Smooth muscle cell of the brain vasculature (primary cell): ENCODE data around the gene PNMA6F.
"Not testable (repeated sequence)": the region's sequence is repeated elsewhere in the genome, so short reads cannot be mapped to it uniquely, and the experiment has no call there.

Experiments
- DNase-seq: peaks from one replicate; pipeline ENCODE4 v3.0.0-alpha.2; 2012; ENCODE audit warnings: low read depth, low spot score

Gene PNMA6F

GRCh38 chrX:153302796-153303195 lies 18.8 kb downstream of the PNMA6F start:
- DNase-seq: no peak

- DNase-seq: no peak
Observed at GRCh38 chrX:153301746-153302145, 19.8 kb downstream of the PNMA6F start.

DNA sequence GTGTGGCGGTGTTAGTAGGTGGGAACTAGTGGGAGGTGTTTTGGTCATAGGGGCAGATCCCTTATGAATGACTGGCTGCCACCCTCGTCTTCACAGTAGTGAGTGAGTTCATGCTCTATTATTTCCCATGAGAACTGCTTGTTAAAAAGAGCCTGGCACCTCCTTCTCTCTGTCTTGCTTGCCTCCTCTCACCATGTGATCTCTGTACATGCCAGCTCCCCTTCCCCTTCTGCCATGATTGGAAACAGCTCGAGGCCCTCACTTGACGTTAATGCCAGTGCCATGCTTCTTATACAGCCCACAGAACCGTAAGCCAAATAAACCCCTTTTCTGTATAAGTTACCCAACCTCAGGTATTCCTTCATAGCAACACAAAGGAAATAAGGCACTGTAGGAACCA lies 21.7 kb downstream of the PNMA6F start:
- DNase-seq: no peak

GRCh38 chrX:153297376-153297775 lies 24.2 kb downstream of the PNMA6F start:
- DNase-seq: no peak

DNA sequence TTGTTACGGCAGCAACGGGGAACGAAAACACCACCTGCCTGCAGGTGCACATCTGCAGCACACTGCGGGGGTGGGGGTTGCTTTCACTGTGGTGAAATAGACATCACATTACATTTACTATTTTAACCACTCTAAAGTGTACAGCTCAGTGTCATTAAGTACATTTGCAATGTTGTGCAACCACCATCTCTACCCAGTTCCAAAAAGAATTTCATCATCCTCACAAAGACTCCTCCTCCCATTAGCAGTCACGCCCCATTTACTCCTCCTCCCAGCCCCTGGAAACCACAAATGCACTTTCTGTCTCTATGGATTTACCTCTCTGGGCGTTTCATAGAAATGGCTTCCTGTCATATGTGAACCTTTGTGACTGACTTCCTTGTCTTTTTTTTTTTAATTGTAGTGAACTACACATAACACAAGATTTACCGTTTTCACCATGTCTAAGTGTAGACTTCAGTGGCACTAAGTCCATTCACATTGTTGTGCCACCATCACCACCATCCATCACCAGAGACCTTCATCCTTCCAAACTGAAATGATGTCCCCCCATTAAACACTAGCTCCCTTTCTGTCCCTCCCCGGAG lies 28.0 kb downstream of the PNMA6F start:
- DNase-seq: not testable (repeated sequence)

DNA sequence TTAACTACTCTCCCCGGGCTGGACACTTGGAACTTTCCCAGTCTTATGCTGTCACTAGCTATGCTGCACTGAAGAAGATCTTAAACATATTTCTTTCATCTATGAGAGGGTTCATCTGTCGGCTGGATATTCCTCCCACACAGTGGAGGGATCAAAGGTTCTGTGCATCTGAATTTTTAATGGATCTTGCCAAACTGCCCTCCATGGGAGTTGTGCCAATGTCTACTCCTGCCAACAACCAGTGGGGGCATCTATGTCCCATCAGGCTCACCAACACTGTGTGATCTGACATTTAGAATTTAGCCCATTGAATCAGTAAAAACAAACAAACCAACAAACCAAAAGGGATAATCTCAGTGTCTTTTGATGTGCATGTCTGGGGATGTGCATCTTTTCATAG lies 32.8 kb downstream of the PNMA6F start:
- DNase-seq: not testable (repeated sequence)

- DNase-seq: not testable (repeated sequence)
Observed at GRCh38 chrX:153285678-153286077, 35.9 kb downstream of the PNMA6F start.

GRCh38 chrX:153283982-153284381 lies 37.6 kb downstream of the PNMA6F start:
- not testable (repeated sequence) for DNase-seq

GRCh38 chrX:153281784-153282183 lies 39.8 kb downstream of the PNMA6F start:
- DNase-seq: not testable (repeated sequence)

DNA sequence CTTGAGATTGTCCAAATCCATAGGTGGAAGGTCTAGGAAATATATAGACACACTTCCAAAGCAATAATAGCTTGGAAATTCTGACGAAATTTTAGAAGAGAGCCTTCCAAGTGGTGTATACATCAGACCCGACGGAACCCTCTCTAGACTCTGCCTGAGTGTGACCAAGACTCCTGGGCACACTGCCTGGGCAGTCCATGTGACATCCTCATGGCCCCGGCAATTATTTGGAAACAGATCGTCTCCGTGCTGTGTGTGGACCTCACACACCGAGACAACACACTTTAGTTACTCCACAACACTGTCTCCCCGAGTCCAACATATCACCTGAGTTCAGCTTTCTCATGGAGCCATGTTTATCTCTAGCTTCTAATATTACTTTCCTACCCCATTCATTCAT lies 42.3 kb downstream of the PNMA6F start:
- not testable (repeated sequence) for DNase-seq

DNA sequence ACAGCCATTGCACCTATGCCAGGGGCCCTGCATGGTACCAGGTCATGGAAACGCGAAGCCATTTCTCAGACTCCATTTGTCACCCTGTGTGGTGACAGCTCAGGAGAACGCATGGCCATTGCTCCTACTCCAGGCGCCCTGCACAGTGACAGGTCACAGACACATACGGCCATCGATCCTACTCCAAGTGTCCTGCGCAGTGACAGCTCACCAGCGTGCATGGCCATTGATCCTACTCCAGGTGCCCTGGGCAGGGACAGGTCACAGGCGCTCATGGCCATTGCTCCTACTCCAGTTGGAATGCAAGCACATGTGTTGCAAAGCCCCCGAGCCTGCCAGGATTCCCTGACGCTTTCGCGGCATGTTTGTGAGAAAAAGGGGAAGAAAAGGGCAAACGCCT lies 45.5 kb downstream of the PNMA6F start:
- not testable (repeated sequence) for DNase-seq

GRCh38 chrX:153275418-153275817 lies 46.1 kb downstream of the PNMA6F start:
- not testable (repeated sequence) for DNase-seq

DNA sequence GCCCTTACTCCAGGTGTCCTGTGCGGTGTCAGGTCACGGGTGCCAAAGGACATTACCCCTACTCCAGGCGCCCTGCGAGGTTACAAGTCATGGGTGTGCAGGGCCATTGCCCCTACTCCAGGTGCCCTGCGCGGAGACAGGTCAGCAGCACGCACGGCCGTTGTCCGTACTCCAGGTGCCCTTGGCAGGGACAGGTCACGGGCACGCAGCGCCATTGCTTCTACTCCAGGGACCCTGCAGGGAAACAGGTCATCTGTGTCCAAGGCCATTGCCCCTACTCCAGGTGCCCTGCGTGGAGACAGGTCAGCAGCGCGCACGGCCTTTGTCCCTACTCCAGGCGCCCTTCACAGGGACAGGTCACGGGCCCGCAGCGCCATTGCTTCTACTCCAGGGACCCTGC lies 49.0 kb downstream of the PNMA6F start:
- DNase-seq: not testable (repeated sequence)

- not testable (repeated sequence) for DNase-seq
Observed at GRCh38 chrX:153272070-153272469, 49.5 kb downstream of the PNMA6F start.
